ENCODE measurements around the gene ANXA1. TPM values are rescaled to one million over a fixed set of nuclear protein-coding genes. Genes with fewer than 3 reads are reported as not detected.
A peak's percentile ranks its signal among the peaks of the same experiment; 100 is the strongest.
"Not testable (repeated sequence)": the region's sequence is repeated elsewhere in the genome, so short reads cannot be mapped to it uniquely, and the experiment has no call there.

Gene ANXA1
- total and polyA plus RNA-seq, 4 experiments from 2014 or later: 324 to 1,202 (median 478) TPM

DNA sequence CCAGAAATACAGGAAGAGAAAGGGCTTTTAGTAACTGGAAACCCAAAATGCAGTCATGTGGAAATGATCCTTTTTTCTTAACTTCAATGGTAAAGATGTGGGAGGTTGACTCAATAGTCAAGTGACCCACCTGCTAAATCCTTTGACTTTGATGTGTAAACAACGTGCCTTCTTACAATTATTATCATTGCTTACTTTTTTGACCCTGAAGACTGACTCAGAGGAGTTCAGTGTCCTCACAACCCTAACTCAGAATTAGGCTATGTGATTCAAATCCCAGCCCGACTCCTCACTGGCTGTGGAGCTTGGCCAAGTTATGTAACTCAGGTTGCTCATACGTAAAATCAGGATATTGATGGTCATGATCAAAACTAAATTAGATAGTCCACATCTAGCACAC lies 27.9 kb downstream of the ANXA1 start:
- Histone ChIP-seq H3K27ac (ENCODE audit: low read depth, low read length) (no peak overlapping the region), H3K4me3 (ENCODE audit: low read length in 2 of 2) (no peak overlapping the region), H3K27me3 (ENCODE audit: insufficient read depth, low read length) (no peaks in the 10 kb centered on the region), H3K4me1 (ENCODE audit: insufficient read depth, low read length) (no peaks in the 10 kb centered on the region), H3K9me3 (ENCODE audit: control insufficient read depth in 1 of 2, low read length in 2 of 2) (no peaks in the 10 kb centered on the region), H3K36me3 (ENCODE audit: insufficient read depth, low read length) (no peaks in the 10 kb centered on the region)
- H3K4me3 Mint-ChIP-seq: no peak overlapping the region
- H3K36me3 Mint-ChIP-seq: no peaks in the 10 kb centered on the region
- POLR2A ChIA-PET (ENCODE audit: partially characterized antibody): no interaction called here
- peak overlapping the region in 1 of 7 donors; percentile 8 for H3K27ac Mint-ChIP-seq
- H3K9me3 Mint-ChIP-seq: no peaks in the 10 kb centered on the region
- intact Hi-C loops (cut with micrococcal nuclease): no loop called here
- H3K27me3 Mint-ChIP-seq: no peaks in the 10 kb centered on the region
- CTCF ChIA-PET (ENCODE audit: partially characterized antibody): interaction anchor here (1.5 to 8.5 kb wide), 3 partner anchors 8 to 71 kb away, joined by 5 to 252 read pairs (median 24); no protein-coding TSS in a partner anchor
- no peak for DNase-seq
- H3K4me1 Mint-ChIP-seq: peaks cover 0 to 8% (median 3%) of the 10 kb centered on the region in 4 donors

DNA sequence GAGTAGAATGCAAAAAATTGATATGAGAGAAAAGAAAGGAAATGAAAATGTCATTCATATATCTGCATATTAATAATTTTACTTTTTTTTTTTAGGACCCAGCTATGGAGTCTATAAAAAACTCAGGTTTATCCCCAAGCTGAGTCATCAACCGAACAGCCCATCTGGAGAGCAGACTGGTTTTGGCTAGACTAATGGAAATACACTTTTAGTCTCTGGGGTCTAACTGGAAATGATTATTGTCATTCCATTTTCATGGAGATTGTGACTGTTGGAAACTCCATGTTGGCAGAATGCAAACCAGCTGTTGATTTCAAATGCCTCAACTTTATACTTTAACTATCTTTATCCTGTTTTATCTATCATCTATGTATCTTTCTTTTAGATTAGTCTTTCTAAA lies 28.7 kb downstream of the ANXA1 start:
- Histone ChIP-seq H3K4me1 (ENCODE audit: insufficient read depth, low read length) (no peaks in the 10 kb centered on the region), H3K9me3 (ENCODE audit: control insufficient read depth in 1 of 2, low read length in 2 of 2) (no peaks in the 10 kb centered on the region), H3K27ac (ENCODE audit: low read depth, low read length) (no peak overlapping the region), H3K27me3 (ENCODE audit: insufficient read depth, low read length) (no peaks in the 10 kb centered on the region), H3K36me3 (ENCODE audit: insufficient read depth, low read length) (no peaks in the 10 kb centered on the region), H3K4me3 (ENCODE audit: low read length in 2 of 2) (no peak overlapping the region)
- Mint-ChIP-seq H3K27ac (no peak overlapping the region), H3K4me3 (no peak overlapping the region), H3K36me3 (no peaks in the 10 kb centered on the region), H3K9me3 (no peaks in the 10 kb centered on the region), H3K4me1 (peaks cover 0 to 5% (median 2%) of the 10 kb centered on the region in 4 donors), H3K27me3 (peaks cover under 1 to 2% of the 10 kb centered on the region in 2 donors)
- CTCF ChIA-PET (ENCODE audit: partially characterized antibody): interaction anchor here (1.0 to 8.5 kb wide), 6 partner anchors 9 to 101 kb away, joined by 3 to 252 read pairs (median 5); no protein-coding TSS in a partner anchor
- intact Hi-C loops (cut with micrococcal nuclease): loop anchor here (10.0 kb wide), 1 partner anchor 896 kb away; no protein-coding TSS in a partner anchor
- no peak for DNase-seq
- POLR2A ChIA-PET (ENCODE audit: partially characterized antibody): no interaction called here

- peaks cover 0 to 7% (median 3%) of the 10 kb centered on the region in 8 donors for H3K9me3 Mint-ChIP-seq
- H3K36me3 Mint-ChIP-seq: no peaks in the 10 kb centered on the region
- intact Hi-C loops (cut with micrococcal nuclease): loop anchor here (10.0 kb wide), 1 partner anchor 898 kb away; no protein-coding TSS in a partner anchor
- H3K4me3 Mint-ChIP-seq: no peak overlapping the region
- no peaks in the 10 kb centered on the region for H3K9me3 ChIP-seq (ENCODE audit: control insufficient read depth in 1 of 2, low read length in 2 of 2)
- H3K27ac ChIP-seq (ENCODE audit: low read depth, low read length): no peak overlapping the region
- no peak overlapping the region for H3K4me3 ChIP-seq (ENCODE audit: low read length in 2 of 2)
- H3K27ac Mint-ChIP-seq: no peak overlapping the region
- no peaks in the 10 kb centered on the region for H3K36me3 ChIP-seq (ENCODE audit: insufficient read depth, low read length)
- H3K4me1 ChIP-seq (ENCODE audit: insufficient read depth, low read length): no peaks in the 10 kb centered on the region
- H3K27me3 Mint-ChIP-seq: peaks cover 8 to 12% of the 10 kb centered on the region in 2 donors
- no peaks in the 10 kb centered on the region for H3K27me3 ChIP-seq (ENCODE audit: insufficient read depth, low read length)
- DNase-seq: no peak
- H3K4me1 Mint-ChIP-seq: peaks cover 0 to 5% (median under 1%) of the 10 kb centered on the region in 4 donors
- POLR2A ChIA-PET (ENCODE audit: partially characterized antibody): interaction anchor here (1.2 to 1.3 kb wide), 2 partner anchors 50 to 75 kb away, joined by 3 to 4 read pairs; no protein-coding TSS in a partner anchor
- CTCF ChIA-PET (ENCODE audit: partially characterized antibody): interaction anchor here (0.6 to 8.5 kb wide), 9 partner anchors 11 to 903 kb away, joined by 3 to 252 read pairs (median 5); no protein-coding TSS in a partner anchor
Measured at GRCh38 chr9:73182928-73183327, 31.3 kb downstream of the ANXA1 start.

DNA sequence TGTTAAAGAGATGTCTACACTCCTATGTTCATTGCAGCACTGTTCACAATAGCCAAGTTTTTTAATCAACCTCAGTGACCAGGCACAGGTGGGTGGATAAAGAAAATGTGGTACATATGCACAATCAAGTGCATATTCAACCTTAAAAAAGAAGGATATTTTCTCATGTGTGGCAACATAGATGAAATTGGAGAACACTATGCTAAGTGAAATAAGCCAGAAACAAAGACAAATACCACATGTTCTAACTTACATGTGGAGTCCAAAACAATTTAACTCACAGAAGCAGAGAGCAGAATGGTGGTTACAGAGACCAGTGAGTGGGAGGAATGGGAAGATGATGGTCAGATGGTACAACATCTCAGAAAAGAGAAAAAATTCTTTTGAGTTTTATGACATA lies 31.8 kb downstream of the ANXA1 start:
- H3K4me1 Mint-ChIP-seq: peaks cover 0 to 5% (median under 1%) of the 10 kb centered on the region in 4 donors
- intact Hi-C loops (cut with micrococcal nuclease): loop anchor here (10.0 kb wide), 1 partner anchor 899 kb away; no protein-coding TSS in a partner anchor
- DNase-seq: no peak
- Histone ChIP-seq H3K4me3 (ENCODE audit: low read length in 2 of 2) (no peak overlapping the region), H3K36me3 (ENCODE audit: insufficient read depth, low read length) (no peaks in the 10 kb centered on the region), H3K4me1 (ENCODE audit: insufficient read depth, low read length) (no peaks in the 10 kb centered on the region), H3K27ac (ENCODE audit: low read depth, low read length) (no peak overlapping the region), H3K9me3 (ENCODE audit: control insufficient read depth in 1 of 2, low read length in 2 of 2) (no peaks in the 10 kb centered on the region), H3K27me3 (ENCODE audit: insufficient read depth, low read length) (no peaks in the 10 kb centered on the region)
- POLR2A ChIA-PET (ENCODE audit: partially characterized antibody): interaction anchor here (0.6 to 1.3 kb wide), 3 partner anchors 29 to 76 kb away, joined by 3 to 4 read pairs (median 3); no protein-coding TSS in a partner anchor
- H3K4me3 Mint-ChIP-seq: no peak overlapping the region
- H3K36me3 Mint-ChIP-seq: no peaks in the 10 kb centered on the region
- H3K9me3 Mint-ChIP-seq: peaks cover 0 to 7% (median 3%) of the 10 kb centered on the region in 8 donors
- CTCF ChIA-PET (ENCODE audit: partially characterized antibody): interaction anchor here (0.6 to 8.5 kb wide), 10 partner anchors 12 to 904 kb away, joined by 3 to 252 read pairs (median 4); no protein-coding TSS in a partner anchor
- H3K27me3 Mint-ChIP-seq: peaks cover 9 to 12% of the 10 kb centered on the region in 2 donors
- no peak overlapping the region for H3K27ac Mint-ChIP-seq

DNA sequence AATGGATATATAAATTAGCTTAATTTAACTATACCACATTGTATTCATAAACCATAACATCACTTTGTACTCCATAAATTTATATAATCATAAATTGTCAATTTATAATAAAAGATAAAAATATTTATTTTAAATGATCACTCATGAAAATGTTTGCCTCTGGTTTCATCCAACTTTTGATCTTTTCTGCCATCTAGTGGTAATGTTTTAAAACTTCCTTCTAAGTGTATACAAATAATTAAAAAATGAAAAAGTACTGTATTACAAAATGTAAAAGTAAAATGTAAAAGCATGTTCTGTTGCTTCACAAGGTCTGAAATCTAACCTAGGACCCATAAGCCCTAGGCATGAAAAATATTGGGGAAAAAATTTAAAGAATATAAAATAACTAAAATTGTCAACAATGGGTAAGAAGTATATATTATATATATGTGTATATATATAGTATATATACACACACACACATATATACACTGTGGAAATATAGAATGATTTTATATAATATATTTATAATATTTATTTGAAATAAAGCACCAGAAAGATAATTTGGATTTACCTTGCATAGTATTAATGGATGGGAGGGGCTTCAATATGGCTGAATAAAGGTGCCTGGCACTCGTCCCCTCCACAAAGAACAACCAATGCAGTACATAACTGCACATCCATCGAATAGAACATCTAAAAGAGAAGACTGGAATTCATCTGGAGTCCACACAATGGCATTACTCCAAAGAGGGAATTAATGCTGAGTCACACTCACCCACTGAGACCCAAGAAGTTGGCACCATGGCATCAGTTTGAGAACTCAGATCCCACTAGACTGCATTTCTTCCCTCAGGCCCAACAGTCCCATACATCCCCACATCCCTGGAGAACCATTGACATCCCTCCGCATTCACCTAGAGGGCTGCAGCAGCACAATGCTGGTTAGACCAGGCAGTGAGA lies 32.5 kb downstream of the ANXA1 start:
- DNase-seq: peak in 4 of 5 donors; percentile 54 to 65 (median 60)
- peaks cover 0 to 4% (median under 1%) of the 10 kb centered on the region in 4 donors for H3K4me1 Mint-ChIP-seq
- POLR2A ChIA-PET (ENCODE audit: partially characterized antibody): interaction anchor here (0.6 to 1.3 kb wide), 3 partner anchors 29 to 77 kb away, joined by 3 read pairs; no protein-coding TSS in a partner anchor

DNA sequence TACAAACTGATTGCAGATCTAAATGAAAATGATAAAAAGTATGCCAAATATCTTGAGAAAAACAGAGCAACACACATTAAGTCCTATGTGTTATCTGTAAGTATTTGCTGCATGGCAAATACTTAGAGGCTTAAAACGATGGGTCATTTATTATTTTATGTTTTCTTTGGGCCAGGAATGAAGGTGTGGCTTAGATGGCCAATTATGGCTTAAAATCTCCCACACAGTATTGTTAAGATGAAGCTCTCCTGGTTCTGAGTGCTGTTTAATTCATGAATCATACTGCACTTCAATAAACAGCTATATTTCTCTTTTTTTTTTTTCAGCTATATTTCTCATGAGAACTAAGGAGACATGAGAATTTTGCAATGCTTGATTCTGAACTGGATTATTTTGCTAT lies 39.4 kb downstream of the ANXA1 start:
- H3K27ac ChIP-seq (ENCODE audit: low read depth, low read length); intact Hi-C loops (cut with micrococcal nuclease); H3K4me3 Mint-ChIP-seq; H3K36me3 ChIP-seq (ENCODE audit: insufficient read depth, low read length); H3K4me3 ChIP-seq (ENCODE audit: low read length in 2 of 2); POLR2A ChIA-PET (ENCODE audit: partially characterized antibody); DNase-seq; H3K36me3 Mint-ChIP-seq; H3K9me3 Mint-ChIP-seq; H3K9me3 ChIP-seq (ENCODE audit: control insufficient read depth in 1 of 2, low read length in 2 of 2); H3K27me3 Mint-ChIP-seq; H3K27ac Mint-ChIP-seq; H3K4me1 ChIP-seq (ENCODE audit: insufficient read depth, low read length); H3K27me3 ChIP-seq (ENCODE audit: insufficient read depth, low read length); CTCF ChIA-PET (ENCODE audit: partially characterized antibody); H3K4me1 Mint-ChIP-seq: not testable (repeated sequence)

More for the DNA sequence above, 32.5 kb downstream of the ANXA1 start:
- Mint-ChIP-seq H3K9me3 (peaks cover 0 to 8% (median 3%) of the 10 kb centered on the region in 8 donors), H3K36me3 (no peaks in the 10 kb centered on the region), H3K27ac (no peak overlapping the region), H3K4me3 (no peak overlapping the region), H3K27me3 (peaks cover 9 to 12% of the 10 kb centered on the region in 2 donors)
- no peaks in the 10 kb centered on the region for H3K9me3 ChIP-seq (ENCODE audit: control insufficient read depth in 1 of 2, low read length in 2 of 2)
- no peaks in the 10 kb centered on the region for H3K36me3 ChIP-seq (ENCODE audit: insufficient read depth, low read length)
- CTCF ChIA-PET (ENCODE audit: partially characterized antibody): interaction anchor here (0.9 to 8.5 kb wide), 9 partner anchors 13 to 327 kb away, joined by 3 to 252 read pairs (median 9); no protein-coding TSS in a partner anchor
- H3K27ac ChIP-seq (ENCODE audit: low read depth, low read length): no peak overlapping the region
- H3K4me3 ChIP-seq (ENCODE audit: low read length in 2 of 2): no peak overlapping the region
- intact Hi-C loops (cut with micrococcal nuclease): loop anchor here (1.0 to 10.0 kb wide), 5 partner anchors 29 to 899 kb away; no protein-coding TSS in a partner anchor
- H3K27me3 ChIP-seq (ENCODE audit: insufficient read depth, low read length): no peaks in the 10 kb centered on the region
- H3K4me1 ChIP-seq (ENCODE audit: insufficient read depth, low read length): no peaks in the 10 kb centered on the region

GRCh38 chr9:73194284-73194683 lies 42.6 kb downstream of the ANXA1 start:
- H3K27me3 Mint-ChIP-seq: peaks cover 6% of the 10 kb centered on the region in 2 donors
- Histone ChIP-seq H3K9me3 (ENCODE audit: control insufficient read depth in 1 of 2, low read length in 2 of 2) (no peaks in the 10 kb centered on the region), H3K27ac (ENCODE audit: low read depth, low read length) (no peak overlapping the region), H3K4me1 (ENCODE audit: insufficient read depth, low read length) (no peaks in the 10 kb centered on the region), H3K27me3 (ENCODE audit: insufficient read depth, low read length) (no peaks in the 10 kb centered on the region), H3K4me3 (ENCODE audit: low read length in 2 of 2) (no peak overlapping the region), H3K36me3 (ENCODE audit: insufficient read depth, low read length) (no peaks in the 10 kb centered on the region)
- ChIA-PET CTCF (ENCODE audit: partially characterized antibody) (no interaction called here), POLR2A (ENCODE audit: partially characterized antibody) (no interaction called here)
- intact Hi-C loops (cut with micrococcal nuclease): no loop called here
- H3K9me3 Mint-ChIP-seq: no peaks in the 10 kb centered on the region
- H3K27ac Mint-ChIP-seq: no peak overlapping the region
- H3K4me1 Mint-ChIP-seq: no peaks in the 10 kb centered on the region
- DNase-seq: no peak
- H3K36me3 Mint-ChIP-seq: no peaks in the 10 kb centered on the region
- H3K4me3 Mint-ChIP-seq: no peak overlapping the region

All from CD4-positive, alpha-beta memory T cell (primary cell).